ENCODE data around the gene ETV6. TPM values are rescaled to one million over a fixed set of nuclear protein-coding genes. Genes with fewer than 3 reads are reported as not detected.

ETV6 gene
- polyA plus RNA-seq, 1 donor (not counting 4 experiments of a cell fraction or from before 2014, with no cell fraction given), result 5.3 TPM

- H3K4me2 ChIP-seq (ENCODE audit: control insufficient read depth, extremely low read depth, insufficient read depth, low read depth, low read length), result no peak overlapping the region
- H3K9ac ChIP-seq (ENCODE audit: control insufficient read depth, extremely low read depth, insufficient read depth, low read length), result no peak overlapping the region
- no peaks in the 10 kb centered on the region for H3K36me3 ChIP-seq (ENCODE audit: control insufficient read depth in 2 of 2, extremely low read depth in 1 of 2, insufficient read depth in 2 of 2, low read length in 2 of 2)
- H3K9me3 ChIP-seq (ENCODE audit: control insufficient read depth, low read depth, low read length), result no peaks in the 10 kb centered on the region
- peaks cover 14% of the 10 kb centered on the region for H3K27me3 ChIP-seq (ENCODE audit: control insufficient read depth, extremely low read depth, insufficient read depth, low read length)
- no peak overlapping the region for H3K27ac ChIP-seq (ENCODE audit: control insufficient read depth, insufficient read depth, low read length)
- H3K4me3 ChIP-seq (ENCODE audit: control insufficient read depth in 2 of 3, extremely low read depth in 1 of 3, insufficient read depth in 2 of 3, low read depth in 1 of 3, low read length in 3 of 3), result no peak overlapping the region
- FAIRE-seq (no peak), DNase-seq (ENCODE audit: low read depth, low spot score) (no peak)
- no peaks in the 10 kb centered on the region for H3K4me1 ChIP-seq (ENCODE audit: control insufficient read depth, extremely low read depth, insufficient read depth, low read length)
- H4K20me1 ChIP-seq (ENCODE audit: control insufficient read depth, extremely low read depth, insufficient read depth, low read length), result no peaks in the 10 kb centered on the region
- dilution Hi-C loops (cut with MboI; ENCODE audit: extremely low pct_ligation_motif_present, low sequenced_read_pairs), result no loop called here
- H3K79me2 ChIP-seq (ENCODE audit: control insufficient read depth, insufficient read depth, low read length), result no peaks in the 10 kb centered on the region
- no peaks in the 10 kb centered on the region for H3K9me1 ChIP-seq (ENCODE audit: control insufficient read depth, extremely low read depth, insufficient read depth, low read length)
- TF ChIP-seq CTCF (optimal IDR thresholded peaks at IDR 0.05 in 1 of 3, IDR thresholded peaks at IDR 0.05 in 1 of 3, conservative IDR thresholded peaks at IDR 0.05 in 1 of 3; ENCODE audit: extremely low read depth in 1 of 3, insufficient read depth in 2 of 3, low read length in 3 of 3) (no peak), EZH2 (IDR thresholded peaks at IDR 0.05; ENCODE audit: low read length) (no peak)
- no peak overlapping the region for H2AFZ ChIP-seq (ENCODE audit: control insufficient read depth, low read length)
Observed at GRCh38 chr12:11923067-11923466, 273.6 kb downstream of the ETV6 start.

DNA sequence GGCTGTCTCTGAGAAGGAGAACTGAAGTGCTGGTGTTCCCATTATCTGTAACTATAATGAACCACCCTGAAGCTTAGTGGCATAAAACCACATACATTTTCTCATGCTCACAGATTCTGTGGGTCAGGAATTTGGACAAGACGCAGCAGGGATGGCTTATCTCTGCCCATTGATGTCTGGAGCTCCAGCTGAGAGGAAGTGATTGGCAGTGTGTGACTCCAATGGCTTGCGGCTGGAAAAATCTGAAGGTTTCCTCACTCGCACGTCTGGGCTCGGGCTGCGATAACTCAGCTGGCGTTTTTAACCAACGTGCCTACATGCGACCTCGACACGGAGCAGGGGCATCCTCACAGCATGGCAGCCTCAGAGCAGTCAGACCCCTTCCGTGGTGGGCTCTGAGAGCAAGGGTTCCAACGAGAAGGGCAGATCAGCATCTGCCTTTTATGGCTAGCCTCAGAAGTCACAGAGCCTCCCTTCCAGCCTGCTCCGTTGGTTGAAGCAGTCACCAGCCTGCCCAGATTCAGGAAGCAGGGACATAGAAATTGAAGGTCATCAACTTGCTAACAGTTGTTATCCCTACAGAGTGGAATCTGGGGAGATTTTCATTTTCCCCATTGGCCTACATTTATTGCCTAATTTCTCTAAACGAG lies 277.9 kb downstream of the ETV6 start:
- no peak for TF ChIP-seq EZH2 (IDR thresholded peaks at IDR 0.05; ENCODE audit: low read length)
- TF ChIP-seq CTCF (optimal IDR thresholded peaks at IDR 0.05 in 1 of 3, IDR thresholded peaks at IDR 0.05 in 1 of 3, conservative IDR thresholded peaks at IDR 0.05 in 1 of 3; ENCODE audit: extremely low read depth in 1 of 3, insufficient read depth in 2 of 3, low read length in 3 of 3), result no peak
- no peaks in the 10 kb centered on the region for H3K36me3 ChIP-seq (ENCODE audit: control insufficient read depth in 2 of 2, extremely low read depth in 1 of 2, insufficient read depth in 2 of 2, low read length in 2 of 2)
- H3K79me2 ChIP-seq (ENCODE audit: control insufficient read depth, insufficient read depth, low read length), result no peaks in the 10 kb centered on the region
- H3K4me2 ChIP-seq (ENCODE audit: control insufficient read depth, extremely low read depth, insufficient read depth, low read depth, low read length), result no peak overlapping the region
- H4K20me1 ChIP-seq (ENCODE audit: control insufficient read depth, extremely low read depth, insufficient read depth, low read length), result no peaks in the 10 kb centered on the region
- no peak overlapping the region for H2AFZ ChIP-seq (ENCODE audit: control insufficient read depth, low read length)
- FAIRE-seq (no peak), DNase-seq (ENCODE audit: low read depth, low spot score) (no peak)
- H3K9ac ChIP-seq (ENCODE audit: control insufficient read depth, extremely low read depth, insufficient read depth, low read length), result no peak overlapping the region
- H3K4me1 ChIP-seq (ENCODE audit: control insufficient read depth, extremely low read depth, insufficient read depth, low read length), result no peaks in the 10 kb centered on the region
- no peaks in the 10 kb centered on the region for H3K9me1 ChIP-seq (ENCODE audit: control insufficient read depth, extremely low read depth, insufficient read depth, low read length)
- H3K9me3 ChIP-seq (ENCODE audit: control insufficient read depth, low read depth, low read length), result no peaks in the 10 kb centered on the region
- peaks cover 5% of the 10 kb centered on the region for H3K27me3 ChIP-seq (ENCODE audit: control insufficient read depth, extremely low read depth, insufficient read depth, low read length)
- H3K27ac ChIP-seq (ENCODE audit: control insufficient read depth, insufficient read depth, low read length), result no peak overlapping the region
- no peak overlapping the region for H3K4me3 ChIP-seq (ENCODE audit: control insufficient read depth in 2 of 3, extremely low read depth in 1 of 3, insufficient read depth in 2 of 3, low read depth in 1 of 3, low read length in 3 of 3)
- dilution Hi-C loops (cut with MboI; ENCODE audit: extremely low pct_ligation_motif_present, low sequenced_read_pairs), result no loop called here
